Testis (tissue), 3 donors: Measurements from ENCODE around the gene A2M. TPM values are rescaled to one million over a fixed set of nuclear protein-coding genes. Genes with fewer than 3 reads are reported as not detected.

Experiments used
- DNase-seq: peaks from one replicate; pipeline ENCODE4 v3.0.0-alpha.2; 2019
- H3K27ac ChIP-seq, 2 donors: fragments of 200-600 bp; sonication (generic); one replicate each; pipeline ENCODE4 v1.5.1; 2019
- H3K27me3 ChIP-seq: fragments of 200-600 bp; sonication (generic); one replicate; pipeline ENCODE4 v1.5.1; 2019
- H3K36me3 ChIP-seq: fragments of 200-600 bp; sonication (generic); one replicate; pipeline ENCODE4 v1.5.1; 2017; ENCODE audit warnings: low read depth; ENCODE audit errors: missing control alignments
- H3K4me1 ChIP-seq: fragments of 200-600 bp; sonication (generic); one replicate; pipeline ENCODE4 v1.5.1; 2019
- H3K4me3 ChIP-seq, 2 donors: fragments of 200-600 bp; sonication (generic); one replicate each; pipeline ENCODE4 v1.5.1; 2017 to 2019
- H3K9me3 ChIP-seq: fragments of 200-600 bp; sonication (generic); one replicate; pipeline ENCODE4 v1.5.1; 2017
- POLR2A ChIP-seq: fragments of 450-650 bp; IDR thresholded peaks from one replicate; pipeline ENCODE4 v1.6.1; 2017; ENCODE audit warnings: antibody characterized with exemption, mild to moderate bottlenecking, moderate library complexity
- WGBS, 2 donors: methylation state at CpG; one replicate each; pipeline ENCODE4 v1.1.5; 2018; 5-methylcytosine and 5-hydroxymethylcytosine counted together
- intact Hi-C: fragments of 100-400 bp; cut with DNase I; formaldehyde crosslinking; loops from one replicate; pipeline ENCODE4 v1.15.1; 2023; ENCODE audit warnings: low total_unique reads
- polyA plus RNA-seq: library from polyadenylated mRNA; stranded (reverse); fragments of 350-450 nt; fragmentation: Illumina TruSeq; extraction: RNeasy Lipid Tissue Mini Kit (QIAGEN cat#74804); gene quantifications from one replicate; pipeline ENCODE4 v1.2.3, GENCODE V29; 2014; ENCODE audit warnings: low read depth, low replicate concordance; ENCODE audit not compliant: insufficient read depth
- total RNA-seq, 2 donors: library from RNA; depleted of rRNA; stranded (reverse); fragments of >200 nt; gene quantifications; one replicate each; pipeline ENCODE4 v1.2.3, GENCODE V29; 2016
- TF ChIP-seq, protein P1 (sequence below), 3 experiments: fragments of 450-650 bp in 2 of 3; fragments of 200-600 bp in 1 of 3; sonication (generic) in 1 of 3; IDR thresholded peaks; one replicate each; pipeline ENCODE4 v1.5.1; 2016 to 2019; ENCODE audit warnings: antibody characterized with exemption in 3 of 3, mild to moderate bottlenecking in 2 of 3, moderate library complexity in 1 of 3

Gene A2M
- total and polyA plus RNA-seq, 3 donors from 2014 or later = 64.2 to 200 (median 151) TPM

DNA sequence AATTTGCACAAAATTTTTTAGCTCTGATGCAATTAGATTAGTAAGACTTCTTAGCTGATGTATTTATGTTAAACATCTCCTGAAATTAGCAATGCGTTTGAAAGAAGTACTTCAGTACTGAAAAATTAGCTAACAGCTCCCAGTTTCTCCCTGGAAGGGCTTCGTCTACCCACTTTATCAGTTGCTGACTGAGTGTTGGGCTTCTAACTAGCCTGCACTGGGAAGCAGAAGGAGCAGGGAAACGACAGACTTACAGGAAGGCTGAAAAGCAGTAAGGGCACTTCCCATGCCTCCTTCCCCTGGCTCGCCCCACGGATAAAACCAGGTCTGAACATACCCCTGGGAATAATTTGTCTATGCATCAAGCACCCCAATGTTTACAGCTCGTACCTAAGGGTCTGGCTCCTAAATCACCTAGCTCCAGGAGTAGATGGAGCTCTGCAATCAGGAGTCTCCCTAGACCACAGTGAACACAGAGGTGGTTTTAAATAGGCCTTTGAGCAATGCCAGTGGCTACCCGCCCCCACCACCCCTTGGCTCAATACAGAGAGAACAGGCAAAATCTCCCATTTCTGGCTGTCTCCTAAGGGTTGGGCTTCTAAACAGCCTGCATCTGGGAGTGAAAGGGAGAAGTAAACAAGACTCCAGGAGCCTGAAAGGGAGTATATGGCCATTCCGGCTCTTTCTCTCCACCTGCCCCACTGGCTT is 23.7 kb downstream of the A2M start:
- H3K27me3 ChIP-seq = no peaks in the 10 kb centered on the region
- no peaks in the 10 kb centered on the region for H3K9me3 ChIP-seq
- intact Hi-C loops = no loop called here
- no peak overlapping the region for H3K4me3 ChIP-seq
- TF ChIP-seq, protein P1, sequence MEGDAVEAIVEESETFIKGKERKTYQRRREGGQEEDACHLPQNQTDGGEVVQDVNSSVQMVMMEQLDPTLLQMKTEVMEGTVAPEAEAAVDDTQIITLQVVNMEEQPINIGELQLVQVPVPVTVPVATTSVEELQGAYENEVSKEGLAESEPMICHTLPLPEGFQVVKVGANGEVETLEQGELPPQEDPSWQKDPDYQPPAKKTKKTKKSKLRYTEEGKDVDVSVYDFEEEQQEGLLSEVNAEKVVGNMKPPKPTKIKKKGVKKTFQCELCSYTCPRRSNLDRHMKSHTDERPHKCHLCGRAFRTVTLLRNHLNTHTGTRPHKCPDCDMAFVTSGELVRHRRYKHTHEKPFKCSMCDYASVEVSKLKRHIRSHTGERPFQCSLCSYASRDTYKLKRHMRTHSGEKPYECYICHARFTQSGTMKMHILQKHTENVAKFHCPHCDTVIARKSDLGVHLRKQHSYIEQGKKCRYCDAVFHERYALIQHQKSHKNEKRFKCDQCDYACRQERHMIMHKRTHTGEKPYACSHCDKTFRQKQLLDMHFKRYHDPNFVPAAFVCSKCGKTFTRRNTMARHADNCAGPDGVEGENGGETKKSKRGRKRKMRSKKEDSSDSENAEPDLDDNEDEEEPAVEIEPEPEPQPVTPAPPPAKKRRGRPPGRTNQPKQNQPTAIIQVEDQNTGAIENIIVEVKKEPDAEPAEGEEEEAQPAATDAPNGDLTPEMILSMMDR (IDR thresholded peaks at IDR 0.05) = no peak
- TF ChIP-seq POLR2A = no peak
- no peaks in the 10 kb centered on the region for H3K36me3 ChIP-seq
- no peak overlapping the region for H3K27ac ChIP-seq
- DNase-seq = no peak
- no peaks in the 10 kb centered on the region for H3K4me1 ChIP-seq
- WGBS, 2 donors = 86 to 89% methylated on average over 7 to 8 of the region's 8 CpGs

DNA sequence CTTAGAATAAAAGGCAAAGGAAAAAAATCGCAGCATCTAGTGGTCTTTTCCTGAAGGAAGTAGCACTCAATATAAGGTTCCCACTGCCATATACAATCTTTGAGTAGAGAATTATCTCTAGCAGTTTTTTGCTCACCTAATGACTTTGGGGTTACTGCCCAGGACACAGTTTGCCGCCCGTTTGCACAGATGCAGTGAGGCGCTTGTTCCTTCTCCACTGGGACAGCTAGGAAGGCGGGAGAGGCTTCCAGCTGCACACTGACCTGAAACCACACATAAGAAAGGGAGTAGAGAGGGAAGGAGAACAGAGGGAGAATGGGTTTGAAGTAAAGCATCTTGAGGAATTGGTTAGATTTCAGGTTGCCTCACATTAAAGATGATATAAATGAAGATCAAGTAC is 25.5 kb downstream of the A2M start:
- Histone ChIP-seq H3K27ac (no peak overlapping the region), H3K27me3 (no peaks in the 10 kb centered on the region), H3K9me3 (no peaks in the 10 kb centered on the region), H3K4me3 (no peak overlapping the region), H3K4me1 (no peaks in the 10 kb centered on the region), H3K36me3 (no peaks in the 10 kb centered on the region)
- TF ChIP-seq POLR2A = no peak
- TF ChIP-seq, protein P1 (IDR thresholded peaks at IDR 0.05) = no peak
- intact Hi-C loops = no loop called here
- no peak for DNase-seq
- WGBS, 2 donors = 89 to 91% methylated on average over 5 of the region's 5 CpGs

DNA sequence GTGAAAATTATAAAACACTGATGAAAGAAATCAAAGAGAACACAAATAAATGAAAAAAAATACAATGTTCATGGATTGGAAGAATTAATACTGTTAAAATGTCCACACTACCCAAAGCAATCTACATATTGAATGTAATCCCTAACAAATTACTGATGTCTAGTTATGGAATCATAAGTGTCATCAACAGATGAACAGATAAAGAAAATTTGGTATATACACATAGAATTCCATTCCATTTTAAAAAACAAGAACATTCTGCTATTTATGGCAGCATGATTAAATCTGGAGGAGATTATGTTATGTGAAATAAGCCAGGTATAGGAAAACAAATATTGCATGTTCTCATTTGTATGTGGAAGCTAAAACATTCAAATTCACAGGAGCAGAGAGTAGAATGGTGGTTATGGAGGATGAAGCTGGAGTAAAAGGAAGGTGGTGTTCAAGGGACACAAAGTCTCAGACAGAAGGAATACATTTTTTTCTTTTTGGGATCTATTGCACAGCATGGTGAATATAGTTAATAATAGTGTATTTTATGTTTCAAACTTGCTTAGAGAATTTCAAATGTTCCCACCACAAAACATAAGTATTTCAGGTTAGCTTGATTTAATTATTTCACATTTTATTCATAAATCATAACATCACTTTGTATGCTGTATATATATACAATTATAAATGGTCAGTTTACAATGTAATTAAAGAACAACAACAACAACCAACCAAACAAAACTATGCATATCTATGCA is 28.5 kb downstream of the A2M start:
- no peak for DNase-seq
- H3K4me3 ChIP-seq = no peak overlapping the region
- intact Hi-C loops = no loop called here
- no peaks in the 10 kb centered on the region for H3K4me1 ChIP-seq
- TF ChIP-seq POLR2A = no peak
- TF ChIP-seq, protein P1 (IDR thresholded peaks at IDR 0.05) = no peak
- no peaks in the 10 kb centered on the region for H3K36me3 ChIP-seq
- no peaks in the 10 kb centered on the region for H3K9me3 ChIP-seq
- H3K27ac ChIP-seq = no peak overlapping the region
- no peaks in the 10 kb centered on the region for H3K27me3 ChIP-seq

DNA sequence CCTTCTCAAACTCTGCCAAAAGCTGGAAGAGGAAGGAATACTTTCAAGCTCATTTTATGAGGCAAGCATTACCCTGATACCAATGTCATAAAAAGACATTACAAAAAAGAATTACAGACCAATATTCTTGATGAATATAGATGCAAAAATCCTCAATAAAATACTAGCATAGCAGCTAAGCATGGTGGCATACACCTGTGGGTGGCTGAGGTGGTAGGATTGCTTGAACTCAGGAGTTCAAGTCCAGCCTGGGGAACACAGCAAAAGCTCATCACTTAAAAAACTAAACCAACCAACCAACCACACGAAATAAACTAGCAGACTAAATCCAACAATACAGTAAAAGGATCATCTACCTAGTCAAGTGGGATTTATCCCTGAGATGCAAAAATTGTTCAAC is 29.6 kb downstream of the A2M start:
- Histone ChIP-seq H3K4me1 (no peaks in the 10 kb centered on the region), H3K36me3 (no peaks in the 10 kb centered on the region), H3K27ac (no peak overlapping the region), H3K4me3 (no peak overlapping the region), H3K27me3 (no peaks in the 10 kb centered on the region), H3K9me3 (no peaks in the 10 kb centered on the region)
- WGBS, 2 donors = 57 to 83% methylated on average over 1 of the region's 1 CpG
- intact Hi-C loops = no loop called here
- TF ChIP-seq, protein P1 (IDR thresholded peaks at IDR 0.05) = no peak
- no peak for TF ChIP-seq POLR2A
- no peak for DNase-seq

DNA sequence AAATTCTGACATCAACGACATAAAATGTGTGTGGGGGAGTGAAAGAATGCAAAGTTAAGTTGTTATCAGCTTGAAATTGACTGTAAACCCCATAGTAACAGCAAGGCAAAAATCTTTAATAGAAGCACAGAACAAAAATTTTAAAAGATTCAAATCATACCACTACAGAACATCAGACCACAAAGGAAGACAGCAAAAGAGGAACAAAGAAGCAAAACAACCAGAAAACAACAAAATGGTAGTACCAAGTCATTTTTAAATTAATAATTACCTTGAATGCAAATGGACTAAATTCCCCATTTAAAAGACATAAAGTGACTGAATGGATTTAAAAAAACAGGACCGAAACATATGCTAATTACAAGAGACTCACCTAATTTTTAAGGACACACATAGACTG is 31.3 kb downstream of the A2M start:
- Histone ChIP-seq H3K27ac (no peak overlapping the region), H3K4me1 (no peaks in the 10 kb centered on the region), H3K4me3 (no peak overlapping the region), H3K9me3 (no peaks in the 10 kb centered on the region), H3K27me3 (no peaks in the 10 kb centered on the region), H3K36me3 (no peaks in the 10 kb centered on the region)
- no peak for TF ChIP-seq POLR2A
- TF ChIP-seq, protein P1 (IDR thresholded peaks at IDR 0.05) = no peak
- intact Hi-C loops = no loop called here
- 64 to 76% methylated on average over 2 of the region's 2 CpGs for WGBS, 2 donors
- no peak for DNase-seq
